Central memory CD8-positive, alpha-beta T cell (primary cell): ENCODE data around the gene NEXN.
"Not testable (repeated sequence)": the region's sequence is repeated elsewhere in the genome, so short reads cannot be mapped to it uniquely, and the experiment has no call there.

ENCODE experiments used
- ATAC-seq: fragments of 150-1000 bp; cut with Tn5 transposase; replicated peaks from 2 replicates; pipeline ENCODE4 v1.10.0; 2022; ENCODE audit warnings: mild to moderate bottlenecking, moderate FRiP score, moderate number of reproducible peaks; ENCODE audit not compliant: poor library complexity, severe bottlenecking; ENCODE audit errors: extremely low read depth
- DNase-seq, 2 donors: peaks; one replicate each; pipeline ENCODE4 v3.0.0; 2021; ENCODE audit warnings: low spot score in 2 of 2
- H3K27ac Mint-ChIP-seq: one replicate; pipeline ENCODE4 v1.8.0; 2022; ENCODE audit warnings: low read depth, mild to moderate bottlenecking, moderate library complexity, mixed read lengths
- H3K27me3 Mint-ChIP-seq: one replicate; pipeline ENCODE4 v1.8.0; 2022; ENCODE audit warnings: mixed read lengths
- H3K36me3 Mint-ChIP-seq: one replicate; pipeline ENCODE4 v1.8.0; 2022; ENCODE audit warnings: mild to moderate bottlenecking, moderate library complexity, mixed read lengths; ENCODE audit not compliant: insufficient read depth
- H3K4me1 Mint-ChIP-seq: one replicate; pipeline ENCODE4 v1.8.0; 2022; ENCODE audit warnings: mixed read lengths
- H3K4me3 Mint-ChIP-seq: one replicate; pipeline ENCODE4 v1.8.0; 2022; ENCODE audit warnings: mild to moderate bottlenecking, moderate library complexity, mixed read lengths
- H3K9me3 Mint-ChIP-seq: one replicate; pipeline ENCODE4 v1.8.0; 2022; ENCODE audit warnings: mixed read lengths

The NEXN gene

GRCh38 chr1:77976433-77977076, 88.1 kb downstream of the NEXN start:
- H3K36me3 Mint-ChIP-seq = peaks cover 28% of the 10 kb centered on the region
- no peaks in the 10 kb centered on the region for H3K27me3 Mint-ChIP-seq
- ATAC-seq (no peak), DNase-seq (no peak)
- H3K4me3 Mint-ChIP-seq = no peak overlapping the region
- H3K9me3 Mint-ChIP-seq = no peaks in the 10 kb centered on the region
- H3K27ac Mint-ChIP-seq = peak overlapping the region; percentile 69
- H3K4me1 Mint-ChIP-seq = peaks cover 46% of the 10 kb centered on the region

- ATAC-seq = no peak
- DNase-seq = no peak
- Mint-ChIP-seq H3K4me1 (peaks cover 40% of the 10 kb centered on the region), H3K36me3 (peaks cover 20% of the 10 kb centered on the region), H3K27me3 (no peaks in the 10 kb centered on the region), H3K9me3 (no peaks in the 10 kb centered on the region), H3K4me3 (no peak overlapping the region), H3K27ac (no peak overlapping the region)
Measured at GRCh38 chr1:77977989-77978292, 89.5 kb downstream of the NEXN start.

GRCh38 chr1:77978293-77978968, 90.0 kb downstream of the NEXN start:
- Mint-ChIP-seq H3K27me3 (no peaks in the 10 kb centered on the region), H3K4me3 (no peak overlapping the region), H3K27ac (no peak overlapping the region), H3K9me3 (no peaks in the 10 kb centered on the region), H3K4me1 (peaks cover 38% of the 10 kb centered on the region), H3K36me3 (peaks cover 20% of the 10 kb centered on the region)
- ATAC-seq = peak; percentile 70
- peak; percentile 41 to 79 for DNase-seq

GRCh38 chr1:77978969-77979876, 90.8 kb downstream of the NEXN start, which contains the start of gene FUBP1:
TSS of gene FUBP1 (minus strand) at chr1:77979072. CDS start at chr1:77979004, 68 bp downstream.
- Mint-ChIP-seq H3K27ac (no peak within 1 kb of the TSS), H3K4me3 (no peak within 1 kb of the TSS), H3K9me3 (no peaks in the 10 kb centered on the region), H3K27me3 (no peaks in the 10 kb centered on the region), H3K4me1 (peaks cover 41% of the 10 kb centered on the region), H3K36me3 (peaks cover 16% of the 10 kb centered on the region)
- ATAC-seq = peak; percentile 79
- DNase-seq = peak; percentile 93 to 97

- not testable (repeated sequence) for H3K27me3 Mint-ChIP-seq, DNase-seq, H3K27ac Mint-ChIP-seq, H3K4me3 Mint-ChIP-seq, ATAC-seq, H3K9me3 Mint-ChIP-seq, H3K36me3 Mint-ChIP-seq
- peaks cover 42% of the 10 kb centered on the region for H3K4me1 Mint-ChIP-seq
Measured at GRCh38 chr1:77983352-77983996, 95.0 kb downstream of the NEXN start.

- Mint-ChIP-seq H3K9me3 (no peaks in the 10 kb centered on the region), H3K36me3 (peaks cover 2% of the 10 kb centered on the region), H3K27ac (no peak overlapping the region), H3K4me1 (peaks cover 47% of the 10 kb centered on the region), H3K4me3 (no peak overlapping the region), H3K27me3 (no peaks in the 10 kb centered on the region)
- ATAC-seq (no peak), DNase-seq (no peak)
Measured at GRCh38 chr1:77983997-77984355, 95.6 kb downstream of the NEXN start.

- Mint-ChIP-seq H3K4me1 (peaks cover 52% of the 10 kb centered on the region), H3K4me3 (no peak overlapping the region), H3K9me3 (no peaks in the 10 kb centered on the region), H3K27me3 (no peaks in the 10 kb centered on the region), H3K36me3 (peaks cover 2% of the 10 kb centered on the region), H3K27ac (no peak overlapping the region)
- DNase-seq = no peak
- no peak for ATAC-seq
Measured at GRCh38 chr1:77984629-77985028, 96.2 kb downstream of the NEXN start.

GRCh38 chr1:77986810-77987209, 98.4 kb downstream of the NEXN start:
- Mint-ChIP-seq H3K27me3 (no peaks in the 10 kb centered on the region), H3K9me3 (no peaks in the 10 kb centered on the region), H3K4me3 (no peak overlapping the region), H3K27ac (peak overlapping the region; percentile 3), H3K4me1 (peaks cover 45% of the 10 kb centered on the region), H3K36me3 (peaks cover 2% of the 10 kb centered on the region)
- ATAC-seq (no peak), DNase-seq (no peak)

- Mint-ChIP-seq H3K4me1 (peaks cover 45% of the 10 kb centered on the region), H3K27me3 (no peaks in the 10 kb centered on the region), H3K36me3 (peaks cover 2% of the 10 kb centered on the region), H3K27ac (peak overlapping the region; percentile 3), H3K9me3 (no peaks in the 10 kb centered on the region), H3K4me3 (no peak overlapping the region)
- DNase-seq (no peak), ATAC-seq (no peak)
Measured at GRCh38 chr1:77987919-77988318, 99.5 kb downstream of the NEXN start.

- no peak overlapping the region for H3K27ac Mint-ChIP-seq
- DNase-seq (no peak), ATAC-seq (no peak)
- H3K9me3 Mint-ChIP-seq = no peaks in the 10 kb centered on the region
- H3K4me3 Mint-ChIP-seq = no peak overlapping the region
- peaks cover 36% of the 10 kb centered on the region for H3K4me1 Mint-ChIP-seq
- no peaks in the 10 kb centered on the region for H3K27me3 Mint-ChIP-seq
- peaks cover 2% of the 10 kb centered on the region for H3K36me3 Mint-ChIP-seq
Measured at GRCh38 chr1:77989744-77990143, 101.3 kb downstream of the NEXN start.

- DNase-seq (no peak), ATAC-seq (no peak)
- H3K27me3 Mint-ChIP-seq = no peaks in the 10 kb centered on the region
- peaks cover 34% of the 10 kb centered on the region for H3K4me1 Mint-ChIP-seq
- H3K9me3 Mint-ChIP-seq = no peaks in the 10 kb centered on the region
- no peak overlapping the region for H3K4me3 Mint-ChIP-seq
- peaks cover 2% of the 10 kb centered on the region for H3K36me3 Mint-ChIP-seq
- H3K27ac Mint-ChIP-seq = no peak overlapping the region
Measured at GRCh38 chr1:77990629-77991204, 102.3 kb downstream of the NEXN start.

GRCh38 chr1:77991638-77992037, 103.2 kb downstream of the NEXN start:
- peaks cover 28% of the 10 kb centered on the region for H3K4me1 Mint-ChIP-seq
- no peaks in the 10 kb centered on the region for H3K9me3 Mint-ChIP-seq
- no peak overlapping the region for H3K27ac Mint-ChIP-seq
- peaks cover 2% of the 10 kb centered on the region for H3K36me3 Mint-ChIP-seq
- DNase-seq (no peak), ATAC-seq (no peak)
- no peak overlapping the region for H3K4me3 Mint-ChIP-seq
- no peaks in the 10 kb centered on the region for H3K27me3 Mint-ChIP-seq
